Bronchial epithelial cell (primary cell): ENCODE data around the gene SOBP. TPM values are rescaled to one million over a fixed set of nuclear protein-coding genes. Genes with fewer than 3 reads are reported as not detected.

Experiments
- DNase-seq: peaks from one replicate; pipeline ENCODE4 v3.0.0-alpha.2; 2010; ENCODE audit warnings: low read depth
- FAIRE-seq: peaks from 2 replicates; lab custom pipeline; 2011; peaks lifted over from hg19 to GRCh38; lab: Jason Lieb, UNC
- H3K27me3 ChIP-seq: 2 replicates; pipeline ENCODE4 v1.5.1; 2011; ENCODE audit warnings: low read length; ENCODE audit not compliant: control insufficient read depth, insufficient read depth
- H3K36me3 ChIP-seq: 2 replicates; pipeline ENCODE4 v1.5.1; 2011; ENCODE audit warnings: low read length; ENCODE audit not compliant: control insufficient read depth, insufficient read depth
- H3K4me3 ChIP-seq: 2 replicates; pipeline ENCODE4 v1.5.1; 2011; ENCODE audit warnings: mild to moderate bottlenecking, low read depth, low read length, control low read depth
- CTCF ChIP-seq: IDR thresholded peaks from 2 replicates; pipeline ENCODE4 v1.5.1; 2011; ENCODE audit warnings: mild to moderate bottlenecking, moderate library complexity, low read length, control low read depth, inconsistent platforms; ENCODE audit not compliant: insufficient read depth, severe bottlenecking
- total RNA-seq: library from RNA; depleted of rRNA; stranded (reverse); fragments of >200 nt; gene quantifications from 2 replicates; pipeline ENCODE4 v1.2.1, GENCODE V29; 2014

SOBP gene
- total RNA-seq, 1 donor from 2014 or later, result 0.26 TPM

DNA sequence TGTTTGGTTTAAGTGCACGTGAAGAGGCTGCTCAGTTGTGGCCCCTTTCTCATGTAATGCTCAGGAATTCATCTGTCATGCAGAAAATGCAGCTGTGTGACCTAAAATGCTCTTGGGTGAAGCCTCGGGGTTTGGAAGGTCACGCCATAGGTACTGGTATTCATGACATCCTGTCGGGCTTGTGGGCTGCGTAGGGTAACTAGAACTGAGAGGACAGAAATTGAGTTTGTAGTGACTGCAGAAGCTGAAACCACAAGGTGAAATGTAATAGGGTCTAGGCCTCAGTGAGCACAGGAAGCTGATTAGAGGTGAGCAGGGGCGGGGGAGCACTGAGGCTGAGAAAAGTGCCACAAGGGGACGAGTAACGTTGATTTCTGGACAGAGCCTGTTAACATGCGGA lies 128.8 kb downstream of the SOBP start:
- Histone ChIP-seq H3K27me3 (no peaks in the 10 kb centered on the region), H3K36me3 (no peaks in the 10 kb centered on the region), H3K4me3 (no peak overlapping the region)
- FAIRE-seq (no peak), DNase-seq (no peak)
- no peak for TF ChIP-seq CTCF

GRCh38 chr6:107620732-107621131 lies 130.8 kb downstream of the SOBP start:
- H3K27me3 ChIP-seq, result no peaks in the 10 kb centered on the region
- FAIRE-seq, result no peak
- TF ChIP-seq CTCF, result no peak
- H3K4me3 ChIP-seq, result no peak overlapping the region
- DNase-seq, result peak; percentile 30
- H3K36me3 ChIP-seq, result no peaks in the 10 kb centered on the region

DNA sequence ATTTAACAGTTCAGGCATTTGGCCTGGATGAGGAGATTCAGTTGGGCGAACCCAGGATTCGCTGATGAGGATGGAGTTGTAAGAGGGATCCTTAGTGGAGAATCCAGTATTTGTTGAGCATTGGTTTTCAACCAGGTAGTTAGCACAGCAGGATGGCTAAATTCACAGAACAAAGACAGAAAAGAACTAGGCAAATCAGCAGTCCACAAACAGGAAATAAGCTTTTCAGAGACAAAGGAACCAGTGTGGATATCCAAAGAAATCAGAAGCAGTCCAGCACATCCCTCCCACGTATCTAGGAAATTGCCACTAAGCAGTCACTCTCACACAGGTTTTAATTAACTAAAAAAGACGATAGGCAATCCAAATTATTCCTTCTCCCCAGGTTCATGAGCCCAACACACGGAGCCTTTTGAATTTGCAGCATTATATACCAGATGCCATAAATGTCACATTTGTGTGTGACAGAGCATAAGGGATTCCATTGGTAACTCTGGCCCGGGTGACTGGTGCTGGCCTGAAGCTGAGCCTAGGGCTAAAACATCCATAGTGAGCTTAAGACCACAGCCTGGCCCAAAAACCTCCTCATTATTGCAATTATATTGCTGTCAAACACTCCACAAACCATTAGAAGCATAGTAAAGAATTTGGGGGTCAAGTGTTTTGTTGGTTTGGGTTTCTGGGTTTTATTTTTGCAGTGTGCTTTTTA lies 131.5 kb downstream of the SOBP start:
- H3K4me3 ChIP-seq, result no peak overlapping the region
- no peak for TF ChIP-seq CTCF
- no peaks in the 10 kb centered on the region for H3K27me3 ChIP-seq
- H3K36me3 ChIP-seq, result no peaks in the 10 kb centered on the region
- DNase-seq (no peak), FAIRE-seq (no peak)

GRCh38 chr6:107622269-107622668 lies 132.4 kb downstream of the SOBP start:
- no peak for DNase-seq
- Histone ChIP-seq H3K4me3 (no peak overlapping the region), H3K36me3 (no peaks in the 10 kb centered on the region), H3K27me3 (no peaks in the 10 kb centered on the region)
- no peak for FAIRE-seq
- no peak for TF ChIP-seq CTCF

DNA sequence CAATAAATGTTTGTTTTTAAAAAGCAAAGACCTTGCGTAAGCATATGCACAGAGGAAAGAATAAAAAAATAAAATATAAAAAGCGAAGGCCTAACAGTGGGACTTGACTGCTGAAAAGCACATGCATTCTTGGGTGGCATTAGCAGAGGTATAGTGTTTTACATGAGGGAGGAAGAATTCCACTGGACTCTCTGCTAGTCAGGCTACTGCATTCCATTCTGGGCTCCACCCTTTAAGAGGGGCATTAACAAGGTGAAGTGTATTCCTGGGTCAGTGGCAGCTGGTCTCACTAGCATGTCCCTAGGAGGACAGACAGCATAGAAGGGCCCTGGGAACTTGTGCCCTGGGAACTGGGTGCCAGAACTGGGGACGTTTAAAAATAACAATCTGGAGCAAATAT lies 134.1 kb downstream of the SOBP start:
- DNase-seq, result no peak
- H3K4me3 ChIP-seq, result no peak overlapping the region
- no peaks in the 10 kb centered on the region for H3K27me3 ChIP-seq
- no peak for TF ChIP-seq CTCF
- no peaks in the 10 kb centered on the region for H3K36me3 ChIP-seq
- FAIRE-seq, result no peak

DNA sequence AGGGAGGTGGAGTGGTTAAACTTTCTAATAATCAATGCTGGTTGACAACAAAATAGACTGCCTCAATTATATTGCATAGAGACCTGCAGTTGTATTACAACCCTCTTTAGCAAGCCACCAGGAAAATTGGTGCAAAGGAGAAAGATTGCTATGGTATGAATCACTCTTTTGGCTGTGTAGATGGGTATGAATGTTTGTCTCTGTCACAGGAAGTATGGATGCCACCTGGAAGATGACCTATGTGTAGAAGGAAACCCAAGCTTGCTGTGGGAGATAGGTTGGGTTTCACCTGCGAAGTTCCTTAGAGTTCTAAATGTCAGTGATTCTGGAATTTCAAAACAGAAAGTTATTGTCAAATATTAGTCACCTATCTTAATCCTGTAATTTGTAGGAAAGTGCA lies 134.6 kb downstream of the SOBP start:
- FAIRE-seq, result peak; percentile 13
- H3K4me3 ChIP-seq, result no peak overlapping the region

More for the DNA sequence above, 134.6 kb downstream of the SOBP start:
- DNase-seq, result peak; percentile 69
- Histone ChIP-seq H3K27me3 (no peaks in the 10 kb centered on the region), H3K36me3 (no peaks in the 10 kb centered on the region)
- no peak for TF ChIP-seq CTCF
